SK-N-SH (cell line): Measurements from ENCODE around the gene FAM217A.

Experiments
- PBX3 ChIP-seq: IDR thresholded peaks from 2 replicates; pipeline ENCODE4; 2012
- POLR2AphosphoS5 ChIP-seq: IDR thresholded peaks from 2 replicates; pipeline ENCODE4 v1.6.1; 2012; ENCODE audit warnings: low read depth, low read length
- RAD21 ChIP-seq: IDR thresholded peaks from 2 replicates; pipeline ENCODE4 v1.6.1; 2012; ENCODE audit warnings: mild to moderate bottlenecking, low read length
- RFX5 ChIP-seq: IDR thresholded peaks from 2 replicates; pipeline ENCODE4 v1.6.1; 2012; ENCODE audit warnings: mild to moderate bottlenecking, improper control_type of control experiment, low read length
- SMC3 ChIP-seq: IDR thresholded peaks from 2 replicates; pipeline ENCODE4 v1.6.1; 2012; ENCODE audit warnings: low read depth, low read length, improper control_type of control experiment
- TF ChIP-seq, protein P1 (sequence below): fragments of 200-600 bp; sonication (generic); IDR thresholded peaks from 2 replicates; pipeline ENCODE4 v1.6.1; 2017; ENCODE audit warnings: antibody characterized with exemption, mild to moderate bottlenecking, moderate library complexity

GRCh38 chr6:4112366-4112765 is 33.4 kb upstream of the FAM217A start:
- TF ChIP-seq PBX3 (no peak), SMC3 (no peak), POLR2AphosphoS5 (no peak), RAD21 (no peak), RFX5 (no peak)
- TF ChIP-seq, protein P1, sequence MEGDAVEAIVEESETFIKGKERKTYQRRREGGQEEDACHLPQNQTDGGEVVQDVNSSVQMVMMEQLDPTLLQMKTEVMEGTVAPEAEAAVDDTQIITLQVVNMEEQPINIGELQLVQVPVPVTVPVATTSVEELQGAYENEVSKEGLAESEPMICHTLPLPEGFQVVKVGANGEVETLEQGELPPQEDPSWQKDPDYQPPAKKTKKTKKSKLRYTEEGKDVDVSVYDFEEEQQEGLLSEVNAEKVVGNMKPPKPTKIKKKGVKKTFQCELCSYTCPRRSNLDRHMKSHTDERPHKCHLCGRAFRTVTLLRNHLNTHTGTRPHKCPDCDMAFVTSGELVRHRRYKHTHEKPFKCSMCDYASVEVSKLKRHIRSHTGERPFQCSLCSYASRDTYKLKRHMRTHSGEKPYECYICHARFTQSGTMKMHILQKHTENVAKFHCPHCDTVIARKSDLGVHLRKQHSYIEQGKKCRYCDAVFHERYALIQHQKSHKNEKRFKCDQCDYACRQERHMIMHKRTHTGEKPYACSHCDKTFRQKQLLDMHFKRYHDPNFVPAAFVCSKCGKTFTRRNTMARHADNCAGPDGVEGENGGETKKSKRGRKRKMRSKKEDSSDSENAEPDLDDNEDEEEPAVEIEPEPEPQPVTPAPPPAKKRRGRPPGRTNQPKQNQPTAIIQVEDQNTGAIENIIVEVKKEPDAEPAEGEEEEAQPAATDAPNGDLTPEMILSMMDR = no peak
